SKM-1 treated with dmso at 0.1 percent for 144 hours (cell line): Measurements from ENCODE around the gene GUCY2D.

Source experiments
- DNase-seq: peaks from one replicate; lab custom pipeline; 2025; ENCODE audit not compliant: unreplicated experiment; lab: John Stamatoyannopoulos, UW

The GUCY2D gene

DNA sequence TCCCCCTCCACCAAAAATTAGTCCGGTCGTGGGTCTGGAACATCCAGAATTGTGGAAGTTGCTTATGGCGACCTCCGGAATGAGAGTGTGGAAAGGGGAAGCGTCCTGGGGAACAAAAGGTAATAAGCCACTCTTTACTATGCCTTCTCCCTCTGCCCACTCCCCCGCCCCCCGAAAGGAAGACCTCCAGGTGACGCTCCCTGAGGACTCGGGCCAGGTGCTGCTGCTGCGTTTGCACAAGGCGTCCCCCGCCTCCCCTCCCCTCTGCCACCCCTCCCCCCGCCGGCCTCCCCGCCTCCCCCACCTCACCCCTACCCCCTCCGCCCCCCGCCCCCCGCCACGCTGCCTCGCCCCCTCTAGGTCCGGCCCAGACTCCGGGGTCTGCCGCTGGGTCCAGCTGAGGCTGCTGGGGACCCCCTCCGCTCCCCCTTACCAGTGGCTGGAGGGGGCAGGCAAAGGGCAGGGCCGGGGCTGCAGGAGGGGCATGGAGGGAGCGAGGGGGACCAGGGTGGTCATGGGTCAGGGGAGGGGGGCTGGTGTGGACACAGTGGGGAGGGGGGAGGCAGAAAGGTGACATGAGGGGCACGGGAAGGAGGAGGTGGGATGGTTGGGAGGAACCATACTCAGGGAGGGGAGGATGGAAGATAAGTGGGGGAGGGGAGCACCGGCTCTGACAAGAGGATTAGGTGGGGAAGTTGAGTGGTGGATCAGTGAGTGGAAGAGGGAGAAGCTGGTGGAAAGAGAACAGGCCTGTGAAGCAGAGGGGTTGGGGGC lies 61.5 kb downstream of the GUCY2D start:
- DNase-seq, result no peak

DNA sequence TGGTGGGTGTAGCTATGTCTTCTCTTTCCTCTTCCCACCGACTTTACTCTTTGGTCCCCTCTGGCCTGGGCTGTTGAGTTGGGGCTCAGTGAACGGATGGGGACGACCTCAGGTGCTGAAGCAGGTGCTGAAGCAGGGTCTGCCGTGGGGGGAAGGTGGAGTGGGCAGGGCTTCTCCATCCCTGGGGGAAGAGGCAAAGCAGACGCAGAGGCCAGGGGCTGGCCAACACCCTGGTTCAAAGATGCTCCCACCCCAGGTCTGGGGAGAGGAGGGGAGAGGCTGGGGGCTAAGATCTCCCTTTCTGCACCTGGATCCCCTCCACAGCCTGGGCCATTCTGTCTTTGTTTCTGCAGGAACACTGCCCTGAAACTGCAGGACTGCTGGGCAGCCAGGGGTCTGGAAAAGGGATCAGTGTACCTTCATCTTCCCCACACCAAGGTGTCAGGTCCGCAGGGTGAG lies 62.2 kb downstream of the GUCY2D start:
- no peak for DNase-seq

DNA sequence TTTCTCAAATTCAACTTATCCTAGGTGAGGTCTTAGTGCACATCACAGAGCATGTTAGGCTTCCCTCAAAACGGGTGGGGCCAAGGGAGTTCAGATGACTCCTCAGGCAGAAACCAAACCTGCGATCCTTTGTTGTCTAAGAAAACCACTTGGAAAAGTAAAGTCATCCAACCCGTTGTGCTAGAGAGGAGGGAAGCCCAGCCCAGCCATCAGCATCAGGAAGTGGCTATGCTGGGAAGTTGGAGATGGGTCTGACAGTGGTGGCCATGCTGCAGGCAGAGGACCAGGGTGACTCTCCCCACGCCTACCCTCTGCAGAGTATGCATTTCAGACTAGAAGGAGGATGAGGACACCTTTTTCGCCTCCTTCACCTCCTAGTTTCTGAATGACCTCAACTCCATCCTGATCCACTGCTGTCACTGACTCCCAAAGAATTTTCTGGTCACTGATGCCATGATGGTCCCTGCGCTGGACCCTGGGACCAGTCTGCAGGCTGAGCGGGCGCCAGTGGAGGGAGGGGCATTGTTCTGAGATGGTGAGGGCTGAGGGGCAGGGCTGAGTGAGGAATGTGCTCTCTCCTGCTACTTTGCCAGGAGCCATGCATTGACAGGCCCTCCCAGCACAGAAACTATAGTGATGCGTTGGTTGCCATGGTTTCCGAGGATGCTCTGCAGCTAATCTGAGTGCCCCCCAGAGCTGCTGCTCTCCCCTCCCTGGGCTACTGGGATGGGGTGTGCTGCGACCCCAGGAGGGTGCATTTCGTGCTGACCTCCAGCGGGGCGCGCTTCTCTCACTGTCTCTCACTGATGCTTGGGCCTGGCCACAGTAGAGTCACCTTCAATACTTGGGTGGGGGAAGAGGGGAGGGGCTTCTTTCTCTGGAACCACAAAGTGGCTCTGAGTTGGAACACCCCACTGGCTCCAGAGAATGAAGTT lies 64.7 kb downstream of the GUCY2D start:
- no peak for DNase-seq

DNA sequence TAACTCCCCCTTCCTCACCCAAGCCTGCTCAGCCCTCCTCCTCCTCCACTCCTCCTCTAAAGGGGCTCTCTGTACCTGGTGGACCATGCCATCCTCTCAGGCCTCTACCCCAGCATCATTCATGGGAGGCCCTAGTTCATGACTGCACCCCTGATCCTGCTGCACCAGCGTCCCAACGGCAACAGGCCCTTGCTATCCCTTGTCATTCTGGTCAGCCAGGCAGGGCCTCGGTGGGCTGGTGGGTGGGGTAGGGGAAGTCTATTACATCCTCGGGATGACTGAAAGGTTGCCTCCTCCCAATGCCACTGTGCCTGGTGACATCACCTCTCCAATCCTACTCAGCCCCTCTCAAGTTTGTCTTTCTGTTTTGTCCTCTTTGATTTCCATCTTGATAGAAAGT lies 65.4 kb downstream of the GUCY2D start:
- no peak for DNase-seq

DNA sequence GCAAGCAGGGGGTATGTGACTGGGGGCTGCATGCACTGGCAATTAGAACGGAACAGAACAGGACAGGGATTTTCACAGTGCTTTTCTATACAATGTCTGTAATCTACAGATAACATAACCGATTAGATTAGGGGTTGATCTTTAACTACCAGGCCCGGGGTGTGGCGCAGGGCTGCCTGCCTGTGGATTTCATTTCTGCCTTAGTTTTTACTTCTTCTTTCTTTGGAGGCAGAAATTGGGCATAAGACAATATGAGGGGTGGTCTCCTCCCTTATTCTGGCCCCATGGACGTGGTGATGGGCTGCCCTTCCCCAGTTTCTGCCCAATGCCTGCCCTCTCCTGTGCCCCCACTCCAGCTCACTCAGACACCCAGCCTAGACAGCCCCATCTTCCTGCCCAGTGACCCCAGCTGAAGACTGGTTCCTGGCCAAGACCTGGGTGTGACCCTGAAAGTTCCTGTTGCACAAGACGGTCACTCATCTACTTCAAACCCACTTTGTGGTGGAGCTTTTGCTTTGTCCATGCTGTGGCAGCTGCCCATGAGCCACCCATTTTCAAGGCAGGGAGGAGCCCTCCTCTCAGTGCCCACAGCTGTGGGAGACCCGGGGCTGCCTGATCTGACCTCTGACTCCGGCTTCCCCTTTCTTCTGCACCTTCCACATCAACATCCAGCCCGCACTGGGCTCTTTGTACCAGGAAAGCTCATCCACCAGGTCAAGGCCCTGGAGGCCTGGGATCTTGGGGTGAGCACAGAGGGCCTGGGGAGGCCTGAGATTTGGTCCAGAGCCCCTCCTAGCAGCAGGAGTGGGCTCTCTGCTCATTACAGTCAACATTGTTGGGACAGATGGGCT lies 66.5 kb downstream of the GUCY2D start:
- DNase-seq, result peak; percentile 55

DNA sequence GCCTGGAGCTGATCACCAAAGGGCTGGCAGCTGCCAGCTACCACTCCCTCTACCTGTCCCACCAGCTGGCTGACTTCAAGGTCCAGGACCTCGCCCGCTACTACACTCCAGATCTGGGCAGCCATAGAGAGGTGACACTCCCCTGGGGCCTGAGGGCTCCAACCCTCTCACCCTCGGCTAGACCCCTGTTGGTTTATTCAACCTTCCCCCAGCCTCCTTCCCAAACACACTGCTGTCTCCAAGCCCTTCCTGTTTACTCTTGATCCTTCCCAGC lies 67.1 kb downstream of the GUCY2D start:
- no peak for DNase-seq
